Measurements from ENCODE around the gene RAB31.

DNA sequence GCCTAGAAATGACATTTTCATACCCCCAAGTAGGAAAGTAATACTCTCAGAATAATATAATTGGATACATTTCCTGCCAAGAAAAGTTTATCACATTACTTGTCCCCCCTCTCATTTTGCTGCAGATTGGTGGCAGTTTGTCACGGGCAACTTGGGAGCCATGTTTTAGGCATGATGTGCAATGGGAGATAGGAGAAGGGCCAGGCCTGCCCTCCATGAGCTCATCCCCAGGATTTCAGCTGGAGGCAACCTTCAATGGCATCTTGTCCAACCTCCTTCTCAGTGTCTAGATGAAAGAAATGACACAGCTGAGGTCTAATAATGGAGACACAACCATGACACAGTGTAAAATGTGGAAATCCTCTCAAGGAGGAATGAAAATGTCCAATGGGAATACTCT is 11.4 kb upstream of the RAB31 start:
- TF ChIP-seq, protein P1, sequence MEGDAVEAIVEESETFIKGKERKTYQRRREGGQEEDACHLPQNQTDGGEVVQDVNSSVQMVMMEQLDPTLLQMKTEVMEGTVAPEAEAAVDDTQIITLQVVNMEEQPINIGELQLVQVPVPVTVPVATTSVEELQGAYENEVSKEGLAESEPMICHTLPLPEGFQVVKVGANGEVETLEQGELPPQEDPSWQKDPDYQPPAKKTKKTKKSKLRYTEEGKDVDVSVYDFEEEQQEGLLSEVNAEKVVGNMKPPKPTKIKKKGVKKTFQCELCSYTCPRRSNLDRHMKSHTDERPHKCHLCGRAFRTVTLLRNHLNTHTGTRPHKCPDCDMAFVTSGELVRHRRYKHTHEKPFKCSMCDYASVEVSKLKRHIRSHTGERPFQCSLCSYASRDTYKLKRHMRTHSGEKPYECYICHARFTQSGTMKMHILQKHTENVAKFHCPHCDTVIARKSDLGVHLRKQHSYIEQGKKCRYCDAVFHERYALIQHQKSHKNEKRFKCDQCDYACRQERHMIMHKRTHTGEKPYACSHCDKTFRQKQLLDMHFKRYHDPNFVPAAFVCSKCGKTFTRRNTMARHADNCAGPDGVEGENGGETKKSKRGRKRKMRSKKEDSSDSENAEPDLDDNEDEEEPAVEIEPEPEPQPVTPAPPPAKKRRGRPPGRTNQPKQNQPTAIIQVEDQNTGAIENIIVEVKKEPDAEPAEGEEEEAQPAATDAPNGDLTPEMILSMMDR (IDR thresholded peaks at IDR 0.05; ENCODE audit: low read length) = no peak
- TF ChIP-seq EZH2 (IDR thresholded peaks at IDR 0.05; ENCODE audit: borderline replicate concordance, low read length) = no peak
